IMR-90 (cell line): ENCODE measurements around the gene RTL9. TPM values are rescaled to one million over a fixed set of nuclear protein-coding genes. Genes with fewer than 3 reads are reported as not detected.

Experiments
- ATAC-seq: fragments of 200-7000 bp; cut with Tn5 transposase; 2 replicates; pipeline ENCODE4 v1.9.1; 2020; ENCODE audit warnings: low read depth, mild to moderate bottlenecking, moderate library complexity
- BruUV-seq: library from RNA; stranded (reverse); fragments of 400-500 nt; replicated peaks from 2 replicates; lab custom pipeline; 2021; lab: Mats Ljungman, UMichigan
- CTCF ChIA-PET: fragments of 300-600 bp; formaldehyde crosslinking; extraction: SDS; loops from one replicate; lab custom pipeline; 2021; ENCODE audit warnings: antibody characterized with exemption; lab: Yijun Ruan, JAX
- POLR2A ChIA-PET: fragments of 300-600 bp; sonication (Branson Sonifier 250); formaldehyde crosslinking; loops from one replicate; lab custom pipeline; 2022; ENCODE audit warnings: antibody characterized with exemption; ENCODE audit not compliant: unreplicated experiment; lab: Charles Lee
- DNase-seq: peaks from one replicate; pipeline ENCODE4 v3.0.0; 2013
- H2AFZ ChIP-seq: replicated peaks from 2 replicates; pipeline ENCODE3; 2013; ENCODE audit warnings: low read length, mild to moderate bottlenecking; ENCODE audit not compliant: poor library complexity
- H2AK5ac ChIP-seq: 2 replicates; pipeline ENCODE4 v1.6.1; 2013; ENCODE audit warnings: low read depth, low read length, inconsistent platforms
- H2AK9ac ChIP-seq: replicated peaks from 2 replicates; pipeline ENCODE3; 2013; ENCODE audit warnings: mild to moderate bottlenecking, low read depth, low read length, moderate library complexity; ENCODE audit not compliant: poor library complexity
- H2BK120ac ChIP-seq: 2 replicates; pipeline ENCODE4 v1.6.1; 2013; ENCODE audit warnings: low read depth, low read length, inconsistent platforms
- H2BK15ac ChIP-seq: 3 replicates; pipeline ENCODE4 v1.6.1; 2013; ENCODE audit warnings: low read depth, low read length, inconsistent platforms
- H2BK20ac ChIP-seq: 2 replicates; pipeline ENCODE4 v1.6.1; 2013; ENCODE audit warnings: low read depth, mild to moderate bottlenecking, inconsistent platforms, low read length, moderate library complexity
- H2BK5ac ChIP-seq: 2 replicates; pipeline ENCODE4 v1.6.1; 2013; ENCODE audit warnings: mild to moderate bottlenecking, low read depth, low read length, inconsistent platforms; ENCODE audit not compliant: poor library complexity, severe bottlenecking
- H3K14ac ChIP-seq: replicated peaks from 2 replicates; pipeline ENCODE4 v1.6.1; 2013; ENCODE audit warnings: low read depth, low read length, inconsistent platforms
- H3K18ac ChIP-seq: 2 replicates; pipeline ENCODE4 v1.6.1; 2013; ENCODE audit warnings: low read depth, low read length, control low read depth
- H3K23ac ChIP-seq: 2 replicates; pipeline ENCODE4 v1.6.1; 2013; ENCODE audit warnings: low read depth, low read length, inconsistent platforms
- H3K27ac ChIP-seq: 2 replicates; pipeline ENCODE4 v1.5.1; 2013; ENCODE audit warnings: mild to moderate bottlenecking, control low read depth, low read length; ENCODE audit not compliant: insufficient read depth
- H3K27me3 ChIP-seq: 2 replicates; pipeline ENCODE4 v1.6.1; 2013; ENCODE audit warnings: low read length; ENCODE audit not compliant: control insufficient read depth, insufficient read depth
- H3K36me3 ChIP-seq: 2 replicates; pipeline ENCODE4 v1.6.1; 2013; ENCODE audit warnings: low read length, mixed read lengths; ENCODE audit not compliant: control insufficient read depth, insufficient read depth
- H3K4ac ChIP-seq: 2 replicates; pipeline ENCODE4 v1.6.1; 2013; ENCODE audit warnings: low read depth, low read length, inconsistent platforms
- H3K4me1 ChIP-seq: 2 replicates; pipeline ENCODE4 v1.6.1; 2013; ENCODE audit warnings: low read length, mixed read lengths; ENCODE audit not compliant: control insufficient read depth, insufficient read depth
- H3K4me2 ChIP-seq: 2 replicates; pipeline ENCODE4 v1.6.1; 2013; ENCODE audit warnings: low read depth, mild to moderate bottlenecking, control low read depth, low read length, moderate library complexity
- H3K4me3 ChIP-seq: 2 replicates; pipeline ENCODE4 v1.5.1; 2013; ENCODE audit warnings: low read depth, mild to moderate bottlenecking, control low read depth, low read length, moderate library complexity; ENCODE audit not compliant: insufficient read depth
- H3K56ac ChIP-seq: 2 replicates; pipeline ENCODE4 v1.6.1; 2013; ENCODE audit warnings: low read length, inconsistent platforms; ENCODE audit not compliant: insufficient read depth; ENCODE audit errors: extremely low read depth
- H3K79me1 ChIP-seq, 2 experiments: 2 replicates each; pipeline ENCODE4 v1.6.1; 2013; ENCODE audit warnings: low read length in 2 of 2, inconsistent platforms in 1 of 2, low read depth in 1 of 2
- H3K9ac ChIP-seq: 2 replicates; pipeline ENCODE4 v1.6.1; 2013; ENCODE audit warnings: low read depth, low read length, control low read depth
- H3K9me1 ChIP-seq: 2 replicates; pipeline ENCODE4 v1.6.1; 2013; ENCODE audit warnings: low read length, inconsistent platforms; ENCODE audit not compliant: insufficient read depth
- H3K9me3 ChIP-seq: 2 replicates; pipeline ENCODE4 v1.6.1; 2013; ENCODE audit warnings: low read length; ENCODE audit not compliant: control insufficient read depth, insufficient read depth
- H4K20me1 ChIP-seq: 2 replicates; pipeline ENCODE4 v1.6.1; 2013; ENCODE audit warnings: low read length, inconsistent platforms; ENCODE audit not compliant: insufficient read depth
- H4K5ac ChIP-seq: 2 replicates; pipeline ENCODE4 v1.6.1; 2013; ENCODE audit warnings: mild to moderate bottlenecking, low read depth, low read length, control low read depth
- H4K8ac ChIP-seq, 2 experiments: 2 replicates each; pipeline ENCODE4 v1.6.1; 2013; ENCODE audit warnings: low read depth in 2 of 2, low read length in 2 of 2, control low read depth in 1 of 2, inconsistent platforms in 1 of 2
- H4K91ac ChIP-seq: 2 replicates; pipeline ENCODE4 v1.6.1; 2013; ENCODE audit warnings: low read depth, low read length, inconsistent platforms; ENCODE audit not compliant: insufficient read depth
- CEBPB ChIP-seq: IDR thresholded peaks from 2 replicates; pipeline ENCODE4 v1.6.1; 2012; ENCODE audit warnings: low read depth, low read length, improper control_type of control experiment
- MAFK ChIP-seq: IDR thresholded peaks from 2 replicates; pipeline ENCODE4 v1.6.1; 2012; ENCODE audit warnings: low read depth, low read length, improper control_type of control experiment
- MXI1 ChIP-seq: IDR thresholded peaks from 2 replicates; pipeline ENCODE4 v1.6.1; 2012; ENCODE audit warnings: low read depth, mild to moderate bottlenecking, low read length, moderate library complexity, borderline replicate concordance
- RCOR1 ChIP-seq: IDR thresholded peaks from 2 replicates; pipeline ENCODE4 v1.6.1; 2012; ENCODE audit warnings: mild to moderate bottlenecking, low read length, improper control_type of control experiment; ENCODE audit not compliant: insufficient replicate concordance
- RFX5 ChIP-seq: IDR thresholded peaks from 2 replicates; pipeline ENCODE4 v1.8.0; 2012; ENCODE audit warnings: low read depth, mild to moderate bottlenecking, low read length, moderate library complexity
- SMC3 ChIP-seq: fragments of 150-350 bp; IDR thresholded peaks from 2 replicates; pipeline ENCODE4 v1.6.1; 2016; ENCODE audit warnings: low read depth, mild to moderate bottlenecking, antibody characterized with exemption, low read length, moderate library complexity
- WGBS, 2 experiments: methylation state at CpG; one replicate each; pipeline versions ENCODE4 v1.1.5 to v1.1.7; 2013; ENCODE audit warnings: missing lambda C conversion rate in 2 of 2; ENCODE audit not compliant: insufficient read length in 1 of 2; ENCODE audit errors: extremely low coverage in 2 of 2; 5-methylcytosine and 5-hydroxymethylcytosine counted together
- dilution Hi-C: fragments of 300-500 bp; cut with HindIII; formaldehyde crosslinking; loops from one replicate; pipeline ENCODE4 v1.14.3; 2018; ENCODE audit warnings: low sequenced_read_pairs; ENCODE audit not compliant: unreplicated experiment
- in situ Hi-C: fragments of 300-500 bp; cut with MboI; formaldehyde crosslinking; loops from 3 replicates; pipeline ENCODE4 v1.14.3; 2019; ENCODE audit warnings: low sequenced_read_pairs, inconsistent platforms, mixed read lengths
- intact Hi-C: fragments of 100-400 bp; cut with micrococcal nuclease; formaldehyde crosslinking; loops from 2 replicates; pipeline ENCODE4 v1.10.0; 2022
- polyA plus RNA-seq, 3 experiments: library from polyadenylated mRNA; depleted of rRNA; stranded (reverse); fragments of >200 nt; gene quantifications; 2 replicates each; pipeline ENCODE4 v1.2.3, GENCODE V29; 2012; ENCODE audit warnings: low replicate concordance in 1 of 3
- total RNA-seq: library from RNA; depleted of rRNA; stranded (reverse); fragments of >200 nt; gene quantifications from 2 replicates; pipeline ENCODE4 v1.2.3, GENCODE V29; 2012
- TF ChIP-seq, protein P1 (sequence below): fragments of 150-350 bp; IDR thresholded peaks from 2 replicates; pipeline ENCODE4 v1.6.1; 2017; ENCODE audit warnings: mild to moderate bottlenecking, antibody characterized with exemption, low read length, low read depth
- TF ChIP-seq, protein P2 (sequence below): conservative IDR thresholded peaks from 2 replicates; pipeline ENCODE4 v1.5.1; 2012; ENCODE audit warnings: mild to moderate bottlenecking, low read depth, low read length, improper control_type of control experiment

The RTL9 gene
- total and polyA plus RNA-seq, 2 of the 4 experiments (the other 2 are of a cell fraction): 0.26 to 0.90 TPM

DNA sequence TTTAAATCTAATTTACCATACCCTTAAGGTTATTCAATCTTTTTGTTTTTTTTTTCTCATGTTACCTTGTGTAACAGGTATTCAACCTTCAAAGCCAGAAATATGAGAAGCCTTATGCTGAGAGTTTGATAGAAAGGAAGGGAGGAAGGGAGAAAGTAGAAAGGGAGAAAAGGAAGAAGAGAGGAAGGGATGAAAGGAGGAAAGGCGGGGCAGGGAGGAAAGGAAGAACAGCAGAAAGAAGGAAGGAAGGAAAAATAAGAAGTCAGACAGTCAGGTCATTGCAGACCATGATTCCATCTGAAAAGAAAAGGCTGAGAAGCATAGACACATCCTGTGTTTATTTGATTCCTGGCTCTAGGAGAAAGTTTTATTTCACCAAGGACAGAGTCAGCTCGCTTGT, 30.9 kb downstream of the RTL9 start:
- Histone ChIP-seq H3K4me2 (no peak overlapping the region), H3K18ac (no peak overlapping the region), H3K27ac (no peak overlapping the region), H3K14ac (no peak overlapping the region), H4K20me1 (no peaks in the 10 kb centered on the region), H4K91ac (no peak overlapping the region), H3K4me1 (no peaks in the 10 kb centered on the region; the same call in 1 of the 2 replicates), H2AK5ac (no peak overlapping the region), H2AFZ (no peak overlapping the region), H3K4ac (no peak overlapping the region), H2BK5ac (no peak overlapping the region), H3K9ac (no peak overlapping the region), H3K9me3 (no peaks in the 10 kb centered on the region), H3K56ac (no peak overlapping the region), H2BK120ac (no peak overlapping the region), H2BK20ac (no peak overlapping the region), H3K23ac (no peak overlapping the region), H3K4me3 (no peak overlapping the region), H3K79me1 (no peaks in the 10 kb centered on the region), H2BK15ac (no peak overlapping the region), H3K9me1 (no peaks in the 10 kb centered on the region), H4K8ac (no peak overlapping the region), H3K36me3 (no peaks in the 10 kb centered on the region), H2AK9ac (no peak overlapping the region), H4K5ac (no peak overlapping the region), H3K27me3 (peaks cover 2% of the 10 kb centered on the region)
- ATAC-seq: no peak
- POLR2A ChIA-PET: no interaction called here
- in situ Hi-C loops: no loop called here
- no TSS peak for BruUV-seq
- TF ChIP-seq CEBPB (no peak), RCOR1 (no peak), MXI1 (no peak), RFX5 (no peak), SMC3 (no peak), MAFK (no peak)
- TF ChIP-seq, protein P1, sequence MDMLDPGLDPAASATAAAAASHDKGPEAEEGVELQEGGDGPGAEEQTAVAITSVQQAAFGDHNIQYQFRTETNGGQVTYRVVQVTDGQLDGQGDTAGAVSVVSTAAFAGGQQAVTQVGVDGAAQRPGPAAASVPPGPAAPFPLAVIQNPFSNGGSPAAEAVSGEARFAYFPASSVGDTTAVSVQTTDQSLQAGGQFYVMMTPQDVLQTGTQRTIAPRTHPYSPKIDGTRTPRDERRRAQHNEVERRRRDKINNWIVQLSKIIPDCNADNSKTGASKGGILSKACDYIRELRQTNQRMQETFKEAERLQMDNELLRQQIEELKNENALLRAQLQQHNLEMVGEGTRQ: no peak
- TF ChIP-seq, protein P2, sequence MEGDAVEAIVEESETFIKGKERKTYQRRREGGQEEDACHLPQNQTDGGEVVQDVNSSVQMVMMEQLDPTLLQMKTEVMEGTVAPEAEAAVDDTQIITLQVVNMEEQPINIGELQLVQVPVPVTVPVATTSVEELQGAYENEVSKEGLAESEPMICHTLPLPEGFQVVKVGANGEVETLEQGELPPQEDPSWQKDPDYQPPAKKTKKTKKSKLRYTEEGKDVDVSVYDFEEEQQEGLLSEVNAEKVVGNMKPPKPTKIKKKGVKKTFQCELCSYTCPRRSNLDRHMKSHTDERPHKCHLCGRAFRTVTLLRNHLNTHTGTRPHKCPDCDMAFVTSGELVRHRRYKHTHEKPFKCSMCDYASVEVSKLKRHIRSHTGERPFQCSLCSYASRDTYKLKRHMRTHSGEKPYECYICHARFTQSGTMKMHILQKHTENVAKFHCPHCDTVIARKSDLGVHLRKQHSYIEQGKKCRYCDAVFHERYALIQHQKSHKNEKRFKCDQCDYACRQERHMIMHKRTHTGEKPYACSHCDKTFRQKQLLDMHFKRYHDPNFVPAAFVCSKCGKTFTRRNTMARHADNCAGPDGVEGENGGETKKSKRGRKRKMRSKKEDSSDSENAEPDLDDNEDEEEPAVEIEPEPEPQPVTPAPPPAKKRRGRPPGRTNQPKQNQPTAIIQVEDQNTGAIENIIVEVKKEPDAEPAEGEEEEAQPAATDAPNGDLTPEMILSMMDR: no peak
- CTCF ChIA-PET: no interaction called here
- dilution Hi-C loops: no loop called here
- no peak for DNase-seq
- WGBS, 2 experiments: no CpG with 5 or more reads among the region's 2 CpGs
- intact Hi-C loops: no loop called here
